ENCODE measurements around the gene ENTHD1. TPM values are rescaled to one million over a fixed set of nuclear protein-coding genes. Genes with fewer than 3 reads are reported as not detected.

Gene ENTHD1
- total RNA-seq, 2 experiments from 2014 or later: 0.47 TPM; not detected in 1

- peak overlapping the region; percentile 62 to 80 for H3K27ac ChIP-seq (ENCODE audit: low read depth in 1 of 2, low read length in 2 of 2)
- intact Hi-C loops (cut with DNase I, micrococcal nuclease): loop anchor here (2.0 kb wide), 2 partner anchors 13 to 19 kb away; no protein-coding TSS in a partner anchor
- Mint-ChIP-seq H3K27ac (no peak overlapping the region), H3K27me3 (no peaks in the 10 kb centered on the region), H3K4me1 (ENCODE audit: low read depth) (peaks cover 79% of the 10 kb centered on the region), H3K9me3 (no peaks in the 10 kb centered on the region), H3K36me3 (ENCODE audit: low read depth) (peaks cover 75% of the 10 kb centered on the region), H3K4me3 (peak overlapping the region; percentile 97)
- peaks cover 3% of the 10 kb centered on the region for H3K36me3 ChIP-seq (ENCODE audit: insufficient read depth, low read length)
- POLR2A ChIA-PET: interaction anchor here (0.7 to 17.2 kb wide), 5 partner anchors 8 to 38 kb away, joined by 3 to 393 read pairs (median 10); partner anchors contain the start of gene GRAP2
- TF ChIP-seq, protein P1, sequence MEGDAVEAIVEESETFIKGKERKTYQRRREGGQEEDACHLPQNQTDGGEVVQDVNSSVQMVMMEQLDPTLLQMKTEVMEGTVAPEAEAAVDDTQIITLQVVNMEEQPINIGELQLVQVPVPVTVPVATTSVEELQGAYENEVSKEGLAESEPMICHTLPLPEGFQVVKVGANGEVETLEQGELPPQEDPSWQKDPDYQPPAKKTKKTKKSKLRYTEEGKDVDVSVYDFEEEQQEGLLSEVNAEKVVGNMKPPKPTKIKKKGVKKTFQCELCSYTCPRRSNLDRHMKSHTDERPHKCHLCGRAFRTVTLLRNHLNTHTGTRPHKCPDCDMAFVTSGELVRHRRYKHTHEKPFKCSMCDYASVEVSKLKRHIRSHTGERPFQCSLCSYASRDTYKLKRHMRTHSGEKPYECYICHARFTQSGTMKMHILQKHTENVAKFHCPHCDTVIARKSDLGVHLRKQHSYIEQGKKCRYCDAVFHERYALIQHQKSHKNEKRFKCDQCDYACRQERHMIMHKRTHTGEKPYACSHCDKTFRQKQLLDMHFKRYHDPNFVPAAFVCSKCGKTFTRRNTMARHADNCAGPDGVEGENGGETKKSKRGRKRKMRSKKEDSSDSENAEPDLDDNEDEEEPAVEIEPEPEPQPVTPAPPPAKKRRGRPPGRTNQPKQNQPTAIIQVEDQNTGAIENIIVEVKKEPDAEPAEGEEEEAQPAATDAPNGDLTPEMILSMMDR (IDR thresholded peaks at IDR 0.05): no peak
- peak in 5 of 14 experiments; percentile 35 to 71 (median 62) for DNase-seq
- no peaks in the 10 kb centered on the region for H3K27me3 ChIP-seq (ENCODE audit: control insufficient read depth in 1 of 2, insufficient read depth in 2 of 2, low read length in 2 of 2)
- H3K9me3 ChIP-seq (ENCODE audit: control insufficient read depth in 1 of 2, insufficient read depth in 1 of 2, low read length in 2 of 2): no peaks in the 10 kb centered on the region
- peak overlapping the region; percentile 70 for H3K4me3 ChIP-seq (ENCODE audit: low read length)
- CTCF ChIA-PET: interaction anchor here (1.4 to 3.7 kb wide), 2 partner anchors 8 to 9 kb away, joined by 4 to 12 read pairs; no protein-coding TSS in a partner anchor
- peaks cover 55% of the 10 kb centered on the region for H3K4me1 ChIP-seq (ENCODE audit: insufficient read depth, low read length)
- peak; percentile 45 for ATAC-seq (ENCODE audit: poor library complexity)
Observed at GRCh38 chr22:39907605-39908097, 14.1 kb upstream of the ENTHD1 start.

DNA sequence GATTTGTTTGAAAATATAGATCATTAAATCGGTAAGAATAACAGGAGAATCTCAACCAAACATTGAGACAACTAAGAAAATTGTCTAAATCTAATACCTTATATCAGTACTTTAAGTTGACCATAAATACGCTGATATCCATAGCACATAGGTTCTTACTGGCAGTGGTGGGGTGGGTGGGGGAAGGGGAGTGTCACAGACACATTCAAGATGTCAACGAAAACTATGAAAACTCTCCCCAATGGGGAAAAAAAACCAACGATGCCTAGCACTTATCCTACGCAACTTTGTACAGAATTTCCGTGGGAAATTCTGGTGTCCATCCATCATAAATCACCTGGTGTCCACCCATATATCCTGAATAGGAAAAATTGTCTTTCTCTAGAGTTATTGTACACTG lies 13.5 kb upstream of the ENTHD1 start:
- peaks cover 49% of the 10 kb centered on the region for H3K4me1 ChIP-seq (ENCODE audit: insufficient read depth, low read length)

DNA sequence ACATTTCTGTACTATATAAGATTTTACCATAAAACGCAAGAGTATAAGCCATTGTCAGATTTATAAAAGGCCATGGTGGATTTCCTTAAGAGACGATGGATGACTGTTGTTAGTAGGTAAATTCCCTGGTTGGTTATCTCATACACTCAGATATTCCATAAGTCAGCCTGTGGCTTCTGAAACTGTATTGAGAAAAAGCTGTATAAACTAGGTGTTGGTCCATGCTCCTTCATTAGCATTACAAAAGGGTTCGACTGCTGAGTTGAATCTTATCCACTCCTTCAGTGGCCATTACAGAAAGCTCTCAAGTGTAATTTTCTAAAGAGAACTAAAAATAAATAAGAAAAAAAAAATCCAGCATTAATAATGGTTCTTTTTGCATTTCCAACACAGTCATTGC lies 12.6 kb upstream of the ENTHD1 start:
- Histone ChIP-seq H3K4me1 (ENCODE audit: insufficient read depth, low read length) (peaks cover 41% of the 10 kb centered on the region), H3K27me3 (ENCODE audit: control insufficient read depth in 1 of 2, insufficient read depth in 2 of 2, low read length in 2 of 2) (no peaks in the 10 kb centered on the region), H3K36me3 (ENCODE audit: insufficient read depth, low read length) (peaks cover 3% of the 10 kb centered on the region), H3K4me3 (ENCODE audit: low read length) (peak overlapping the region; percentile 70), H3K9me3 (ENCODE audit: control insufficient read depth in 1 of 2, insufficient read depth in 1 of 2, low read length in 2 of 2) (no peaks in the 10 kb centered on the region), H3K27ac (ENCODE audit: low read depth in 1 of 2, low read length in 2 of 2) (peak overlapping the region; percentile 62 to 80)
- no peaks in the 10 kb centered on the region for H3K9me3 Mint-ChIP-seq
- CTCF ChIA-PET: interaction anchor here (1.6 to 3.7 kb wide), 2 partner anchors 11 to 27 kb away, joined by 6 to 12 read pairs; no protein-coding TSS in a partner anchor
- H3K4me1 Mint-ChIP-seq (ENCODE audit: low read depth): peaks cover 64% of the 10 kb centered on the region
- H3K27me3 Mint-ChIP-seq: no peaks in the 10 kb centered on the region
- ATAC-seq (ENCODE audit: poor library complexity) (no peak), DNase-seq (peak in 2 of 14 experiments; percentile 44 to 45)
- POLR2A ChIA-PET: interaction anchor here (1.0 to 17.2 kb wide), 7 partner anchors 10 to 271 kb away, joined by 3 to 393 read pairs (median 6); partner anchors contain the start of gene TNRC6B
- intact Hi-C loops (cut with DNase I, micrococcal nuclease): loop anchor here in 1 of 2 experiments (2.0 kb wide), 1 partner anchor 15 kb away; no protein-coding TSS in a partner anchor
- TF ChIP-seq, protein P1 (IDR thresholded peaks at IDR 0.05): no peak
- no peak overlapping the region for H3K27ac Mint-ChIP-seq
- peaks cover 76% of the 10 kb centered on the region for H3K36me3 Mint-ChIP-seq (ENCODE audit: low read depth)
- H3K4me3 Mint-ChIP-seq: peak overlapping the region; percentile 97

More for the DNA sequence above, 13.5 kb upstream of the ENTHD1 start:
- peak overlapping the region; percentile 62 to 80 for H3K27ac ChIP-seq (ENCODE audit: low read depth in 1 of 2, low read length in 2 of 2)
- ChIA-PET POLR2A (interaction anchor here (1.0 to 17.2 kb wide), 4 partner anchors 10 to 271 kb away, joined by 3 to 393 read pairs (median 26); partner anchors contain the start of gene TNRC6B), CTCF (interaction anchor here (3.7 kb wide), 1 partner anchor 10 kb away, joined by 12 read pairs; no protein-coding TSS in a partner anchor)
- no peaks in the 10 kb centered on the region for H3K27me3 Mint-ChIP-seq
- no peak overlapping the region for H3K27ac Mint-ChIP-seq
- peaks cover 3% of the 10 kb centered on the region for H3K36me3 ChIP-seq (ENCODE audit: insufficient read depth, low read length)
- DNase-seq (peak in 4 of 14 experiments; percentile 37 to 55 (median 48)), ATAC-seq (ENCODE audit: poor library complexity) (no peak)
- H3K4me3 ChIP-seq (ENCODE audit: low read length): peak overlapping the region; percentile 70
- peaks cover 73% of the 10 kb centered on the region for H3K4me1 Mint-ChIP-seq (ENCODE audit: low read depth)
- H3K9me3 Mint-ChIP-seq: no peaks in the 10 kb centered on the region
- H3K9me3 ChIP-seq (ENCODE audit: control insufficient read depth in 1 of 2, insufficient read depth in 1 of 2, low read length in 2 of 2): no peaks in the 10 kb centered on the region
- no peaks in the 10 kb centered on the region for H3K27me3 ChIP-seq (ENCODE audit: control insufficient read depth in 1 of 2, insufficient read depth in 2 of 2, low read length in 2 of 2)
- peak overlapping the region; percentile 97 for H3K4me3 Mint-ChIP-seq
- peaks cover 74% of the 10 kb centered on the region for H3K36me3 Mint-ChIP-seq (ENCODE audit: low read depth)
- intact Hi-C loops (cut with DNase I, micrococcal nuclease): loop anchor here in 1 of 2 experiments (2.0 kb wide), 1 partner anchor 14 kb away; no protein-coding TSS in a partner anchor
- TF ChIP-seq, protein P1 (IDR thresholded peaks at IDR 0.05): no peak

Measured in CD4-positive, alpha-beta T cell (primary cell).